ENCODE measurements around the gene CCDC127. TPM values are rescaled to one million over a fixed set of nuclear protein-coding genes. Genes with fewer than 3 reads are reported as not detected.

CCDC127 gene
- total and polyA plus RNA-seq, 2 donors (not counting 1 experiment from before 2014, with no cell fraction given) = 1.4 to 8.7 TPM

DNA sequence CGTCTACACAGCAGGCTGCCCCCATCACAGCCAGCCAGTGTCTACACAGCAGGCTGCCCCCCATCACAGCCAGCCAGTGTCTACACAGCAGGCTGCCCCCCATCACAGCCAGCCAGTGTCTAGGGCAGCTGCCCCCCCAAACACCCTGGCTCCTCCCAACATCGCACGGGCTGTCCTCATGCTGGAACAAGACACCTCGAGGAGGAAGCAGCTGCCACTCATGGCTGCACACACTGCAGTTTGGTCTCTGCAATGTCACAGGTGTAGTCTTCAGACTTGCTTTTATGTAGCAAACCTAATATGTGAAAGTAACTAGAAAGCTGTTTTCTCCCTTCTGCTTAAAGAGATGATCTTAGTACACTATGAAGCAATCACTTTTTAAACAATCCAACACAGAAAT lies 17.0 kb downstream of the CCDC127 start:
- CTCF ChIA-PET = no interaction called here
- no peak overlapping the region for H3K9ac ChIP-seq (ENCODE audit: low read length)
- no peaks in the 10 kb centered on the region for H3K79me2 ChIP-seq (ENCODE audit: control insufficient read depth, insufficient read depth, low read length)
- Mint-ChIP-seq H3K9me3 (ENCODE audit: insufficient read depth) (no peaks in the 10 kb centered on the region), H3K27me3 (no peaks in the 10 kb centered on the region), H3K4me3 (no peak overlapping the region), H3K27ac (no peak overlapping the region), H3K4me1 (peaks cover 15% of the 10 kb centered on the region)
- H3K4me3 ChIP-seq (ENCODE audit: control extremely low read depth in 1 of 5, extremely low read depth in 1 of 5, insufficient read depth in 1 of 5, low read depth in 2 of 5, low read length in 4 of 5) = no peak overlapping the region
- peaks cover 0 to 6% of the 10 kb centered on the region in 2 donors for H3K4me1 ChIP-seq (ENCODE audit: control insufficient read depth in 2 of 2, insufficient read depth in 2 of 2, low read length in 2 of 2)
- POLR2A ChIA-PET = no interaction called here
- H3K9me3 ChIP-seq (ENCODE audit: control extremely low read depth in 1 of 3, control insufficient read depth in 2 of 3, insufficient read depth in 1 of 3, low read length in 2 of 3) = no peaks in the 10 kb centered on the region
- TF ChIP-seq, protein P1, sequence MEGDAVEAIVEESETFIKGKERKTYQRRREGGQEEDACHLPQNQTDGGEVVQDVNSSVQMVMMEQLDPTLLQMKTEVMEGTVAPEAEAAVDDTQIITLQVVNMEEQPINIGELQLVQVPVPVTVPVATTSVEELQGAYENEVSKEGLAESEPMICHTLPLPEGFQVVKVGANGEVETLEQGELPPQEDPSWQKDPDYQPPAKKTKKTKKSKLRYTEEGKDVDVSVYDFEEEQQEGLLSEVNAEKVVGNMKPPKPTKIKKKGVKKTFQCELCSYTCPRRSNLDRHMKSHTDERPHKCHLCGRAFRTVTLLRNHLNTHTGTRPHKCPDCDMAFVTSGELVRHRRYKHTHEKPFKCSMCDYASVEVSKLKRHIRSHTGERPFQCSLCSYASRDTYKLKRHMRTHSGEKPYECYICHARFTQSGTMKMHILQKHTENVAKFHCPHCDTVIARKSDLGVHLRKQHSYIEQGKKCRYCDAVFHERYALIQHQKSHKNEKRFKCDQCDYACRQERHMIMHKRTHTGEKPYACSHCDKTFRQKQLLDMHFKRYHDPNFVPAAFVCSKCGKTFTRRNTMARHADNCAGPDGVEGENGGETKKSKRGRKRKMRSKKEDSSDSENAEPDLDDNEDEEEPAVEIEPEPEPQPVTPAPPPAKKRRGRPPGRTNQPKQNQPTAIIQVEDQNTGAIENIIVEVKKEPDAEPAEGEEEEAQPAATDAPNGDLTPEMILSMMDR (IDR thresholded peaks at IDR 0.05) = no peak
- no peak for TF ChIP-seq EZH2 (IDR thresholded peaks at IDR 0.05; ENCODE audit: borderline replicate concordance, insufficient read depth, low read depth, low read length, poor library complexity, severe bottlenecking)
- H3K36me3 ChIP-seq (replicated peaks in 1 of 2; ENCODE audit: control extremely low read depth in 1 of 2, control insufficient read depth in 1 of 2, extremely low read depth in 1 of 2, insufficient read depth in 2 of 2, low read length in 1 of 2) = peaks cover 0 to 27% of the 10 kb centered on the region in 2 experiments
- H3K27me3 ChIP-seq (replicated peaks in 1 of 4; ENCODE audit: control extremely low read depth in 1 of 4, control insufficient read depth in 3 of 4, insufficient read depth in 4 of 4, low read length in 3 of 4) = no peaks in the 10 kb centered on the region
- no peak for ATAC-seq (ENCODE audit: low read depth)
- no peak overlapping the region for H2AFZ ChIP-seq (ENCODE audit: insufficient read depth, low read depth, low read length, poor library complexity, severe bottlenecking)
- H3K27ac ChIP-seq (ENCODE audit: low read length in 2 of 2) = no peak overlapping the region
- intact Hi-C loops (cut with micrococcal nuclease) = no loop called here
- DNase-seq = no peak
- WGBS (ENCODE audit: insufficient coverage) = 6% methylated on average over 3 of the region's 4 CpGs
- H4K20me1 ChIP-seq (ENCODE audit: control insufficient read depth, insufficient read depth, low read length, poor library complexity, severe bottlenecking) = peaks cover 15% of the 10 kb centered on the region
- H3K4me2 ChIP-seq (replicated peaks; ENCODE audit: low read depth, low read length, poor library complexity, severe bottlenecking) = no peak overlapping the region

DNA sequence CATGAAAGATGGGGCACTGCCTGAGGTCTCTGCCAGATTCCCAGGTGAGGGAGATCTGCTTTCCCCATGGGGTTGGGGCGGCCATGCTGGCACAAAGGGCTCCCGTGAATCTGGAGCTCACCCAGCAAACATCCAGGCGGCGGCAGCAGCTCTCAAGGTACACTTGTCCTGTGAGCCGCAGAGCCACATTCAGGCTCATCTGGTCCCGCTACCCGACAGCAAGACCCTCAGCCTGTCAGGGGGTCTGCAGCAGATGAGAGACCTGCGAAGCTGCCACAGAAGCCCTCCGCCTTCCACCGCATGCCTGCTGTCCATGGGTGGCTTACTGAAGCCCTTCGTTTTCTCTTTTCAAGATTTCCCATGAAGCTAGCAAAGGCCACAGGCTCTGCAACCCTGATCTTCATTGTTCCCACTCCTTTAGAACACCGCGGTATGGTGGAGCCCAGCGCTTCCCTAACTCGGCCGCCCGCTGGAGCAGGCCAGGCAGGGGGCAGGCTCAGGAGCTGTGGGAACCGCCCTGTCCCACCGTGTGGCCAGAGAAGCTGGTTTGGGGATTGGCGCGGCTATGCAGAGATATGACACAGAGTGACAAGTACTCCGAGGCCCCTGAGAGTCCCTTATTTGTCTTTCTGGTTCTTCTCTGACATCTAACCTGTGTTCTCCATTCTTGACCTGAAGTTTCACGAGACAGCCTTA lies 17.9 kb downstream of the CCDC127 start:
- TF ChIP-seq, protein P1 (IDR thresholded peaks at IDR 0.05) = no peak
- TF ChIP-seq EZH2 (IDR thresholded peaks at IDR 0.05; ENCODE audit: borderline replicate concordance, insufficient read depth, low read depth, low read length, poor library complexity, severe bottlenecking) = no peak
- no peak overlapping the region for H3K4me3 ChIP-seq (ENCODE audit: control extremely low read depth in 1 of 5, extremely low read depth in 1 of 5, insufficient read depth in 1 of 5, low read depth in 2 of 5, low read length in 4 of 5)
- Mint-ChIP-seq H3K9me3 (ENCODE audit: insufficient read depth) (no peaks in the 10 kb centered on the region), H3K4me1 (peaks cover 15% of the 10 kb centered on the region), H3K4me3 (no peak overlapping the region), H3K27ac (no peak overlapping the region), H3K27me3 (no peaks in the 10 kb centered on the region)
- H3K27ac ChIP-seq (ENCODE audit: low read length in 2 of 2) = no peak overlapping the region
- H3K27me3 ChIP-seq (replicated peaks in 1 of 4; ENCODE audit: control extremely low read depth in 1 of 4, control insufficient read depth in 3 of 4, insufficient read depth in 4 of 4, low read length in 3 of 4) = no peaks in the 10 kb centered on the region
- peaks cover 0 to 21% of the 10 kb centered on the region in 2 experiments for H3K36me3 ChIP-seq (replicated peaks in 1 of 2; ENCODE audit: control extremely low read depth in 1 of 2, control insufficient read depth in 1 of 2, extremely low read depth in 1 of 2, insufficient read depth in 2 of 2, low read length in 1 of 2)
- H4K20me1 ChIP-seq (ENCODE audit: control insufficient read depth, insufficient read depth, low read length, poor library complexity, severe bottlenecking) = peaks cover 15% of the 10 kb centered on the region
- 96% methylated on average over 23 of the region's 23 CpGs for WGBS (ENCODE audit: insufficient coverage)
- CTCF ChIA-PET = interaction anchor here (1.1 kb wide), 1 partner anchor 11 kb away, joined by 4 read pairs; no protein-coding TSS in a partner anchor
- H3K79me2 ChIP-seq (ENCODE audit: control insufficient read depth, insufficient read depth, low read length) = no peaks in the 10 kb centered on the region
- H2AFZ ChIP-seq (ENCODE audit: insufficient read depth, low read depth, low read length, poor library complexity, severe bottlenecking) = no peak overlapping the region
- peaks cover 0 to 6% of the 10 kb centered on the region in 2 donors for H3K4me1 ChIP-seq (ENCODE audit: control insufficient read depth in 2 of 2, insufficient read depth in 2 of 2, low read length in 2 of 2)
- intact Hi-C loops (cut with micrococcal nuclease) = no loop called here
- no peaks in the 10 kb centered on the region for H3K9me3 ChIP-seq (ENCODE audit: control extremely low read depth in 1 of 3, control insufficient read depth in 2 of 3, insufficient read depth in 1 of 3, low read length in 2 of 3)
- ATAC-seq (ENCODE audit: low read depth) (no peak), DNase-seq (no peak)
- POLR2A ChIA-PET = no interaction called here
- H3K9ac ChIP-seq (ENCODE audit: low read length) = no peak overlapping the region
- H3K4me2 ChIP-seq (replicated peaks; ENCODE audit: low read depth, low read length, poor library complexity, severe bottlenecking) = no peak overlapping the region
